Measurements from ENCODE around the gene AIG1. TPM values are rescaled to one million over a fixed set of nuclear protein-coding genes. Genes with fewer than 3 reads are reported as not detected.
"Not testable (repeated sequence)": the region's sequence is repeated elsewhere in the genome, so short reads cannot be mapped to it uniquely, and the experiment has no call there.

Gene AIG1
- total and polyA plus RNA-seq, 12 donors, result 21.0 to 55.7 (median 47.2) TPM

- Histone ChIP-seq H3K4me1 (replicated peaks in 1 of 2) (peaks cover 0 to 11% of the 10 kb centered on the region in 2 donors), H3K9me3 (replicated peaks in 1 of 3) (no peaks in the 10 kb centered on the region), H3K27me3 (no peaks in the 10 kb centered on the region), H3K36me3 (replicated peaks in 1 of 2) (no peaks in the 10 kb centered on the region), H3K27ac (no peak overlapping the region), H3K4me3 (no peak overlapping the region)
- intact Hi-C loops (cut with DNase I), result no loop called here
- TF ChIP-seq CTCF (IDR thresholded peaks at IDR 0.05) (no peak), POLR2A (IDR thresholded peaks at IDR 0.05) (no peak)
- no peak for DNase-seq
- WGBS, 4 donors, result 43 to 93% (median 89%) methylated on average over 2 of the region's 2 CpGs
Observed at GRCh38 chr6:143167224-143167623, 106.5 kb downstream of the AIG1 start.

GRCh38 chr6:143168396-143168816, 107.7 kb downstream of the AIG1 start:
- H3K27ac ChIP-seq; H3K27me3 ChIP-seq; H3K36me3 ChIP-seq (replicated peaks in 1 of 2); H3K4me3 ChIP-seq; intact Hi-C loops (cut with DNase I); H3K9me3 ChIP-seq (replicated peaks in 1 of 3); DNase-seq: not testable (repeated sequence)
- WGBS, 4 donors, result 93 to 100% (median 97%) methylated on average over 4 of the region's 4 CpGs
- peaks cover 0 to 11% of the 10 kb centered on the region in 2 donors for H3K4me1 ChIP-seq (replicated peaks in 1 of 2)

- Histone ChIP-seq H3K9me3 (replicated peaks in 1 of 3) (peaks cover 0 to 2% (median 0%) of the 10 kb centered on the region in 3 donors), H3K36me3 (replicated peaks in 1 of 2) (no peaks in the 10 kb centered on the region), H3K27me3 (no peaks in the 10 kb centered on the region), H3K4me1 (replicated peaks in 1 of 2) (peaks cover 0 to 2% of the 10 kb centered on the region in 2 donors), H3K27ac (no peak overlapping the region), H3K4me3 (no peak overlapping the region)
- no peak for DNase-seq
- TF ChIP-seq POLR2A (IDR thresholded peaks at IDR 0.05), result no peak
- no peak for TF ChIP-seq CTCF (IDR thresholded peaks at IDR 0.05)
- intact Hi-C loops (cut with DNase I), result no loop called here
Observed at GRCh38 chr6:143169440-143169839, 108.8 kb downstream of the AIG1 start.

GRCh38 chr6:143174516-143174915, 113.8 kb downstream of the AIG1 start:
- no peaks in the 10 kb centered on the region for H3K36me3 ChIP-seq (replicated peaks in 1 of 2)
- no peak for DNase-seq
- intact Hi-C loops (cut with DNase I), result no loop called here
- no peaks in the 10 kb centered on the region for H3K27me3 ChIP-seq
- no peaks in the 10 kb centered on the region for H3K4me1 ChIP-seq (replicated peaks in 1 of 2)
- no peak overlapping the region for H3K27ac ChIP-seq
- H3K9me3 ChIP-seq (replicated peaks in 1 of 3), result peaks cover 0 to 10% (median 0%) of the 10 kb centered on the region in 3 donors
- H3K4me3 ChIP-seq, result no peak overlapping the region
- TF ChIP-seq CTCF (IDR thresholded peaks at IDR 0.05) (no peak), POLR2A (IDR thresholded peaks at IDR 0.05) (no peak)

- Histone ChIP-seq H3K36me3 (replicated peaks in 1 of 2) (no peaks in the 10 kb centered on the region), H3K4me1 (replicated peaks in 1 of 2) (no peaks in the 10 kb centered on the region), H3K27ac (no peak overlapping the region), H3K4me3 (no peak overlapping the region), H3K9me3 (replicated peaks in 1 of 3) (peaks cover 0 to 10% (median 0%) of the 10 kb centered on the region in 3 donors), H3K27me3 (no peaks in the 10 kb centered on the region)
- intact Hi-C loops (cut with DNase I), result no loop called here
- no peak for DNase-seq
- WGBS, 4 donors, result 96 to 100% (median 100%) methylated on average over 1 of the region's 1 CpG
- TF ChIP-seq CTCF (IDR thresholded peaks at IDR 0.05) (no peak), POLR2A (IDR thresholded peaks at IDR 0.05) (no peak)
Observed at GRCh38 chr6:143174951-143175350, 114.3 kb downstream of the AIG1 start.

Measured in adrenal gland (tissue), 12 donors.